D721Med (cell line): ENCODE measurements around the gene ELL.

Experiments
- DNase-seq: peaks from one replicate; pipeline ENCODE4 v3.0.0; 2011; ENCODE audit warnings: low spot score; ENCODE audit not compliant: insufficient read length
- FAIRE-seq: peaks from 2 replicates; lab custom pipeline; 2011; peaks lifted over from hg19 to GRCh38; lab: Jason Lieb, UNC
- CTCF ChIP-seq: IDR thresholded peaks from 2 replicates; pipeline ENCODE4 v1.5.1; 2012; ENCODE audit warnings: mild to moderate bottlenecking, control low read depth; ENCODE audit not compliant: insufficient read depth; ENCODE audit errors: missing control alignments

ELL gene

GRCh38 chr19:18453269-18454024 is 68.4 kb downstream of the ELL start:
- FAIRE-seq (no peak), DNase-seq (no peak)
- TF ChIP-seq CTCF: no peak

- TF ChIP-seq CTCF: no peak
- FAIRE-seq (no peak), DNase-seq (no peak)
Observed at GRCh38 chr19:18452386-18452785, 69.5 kb downstream of the ELL start.

- peak; percentile 80 for DNase-seq
- TF ChIP-seq CTCF: peak; percentile 91
- FAIRE-seq: no peak
Observed at GRCh38 chr19:18450931-18451836, 70.7 kb downstream of the ELL start.

- FAIRE-seq: no peak
- no peak for TF ChIP-seq CTCF
- no peak for DNase-seq
Observed at GRCh38 chr19:18450021-18450930, 71.6 kb downstream of the ELL start.

- TF ChIP-seq CTCF: no peak
Observed at GRCh38 chr19:18449552-18449951, 72.3 kb downstream of the ELL start.

GRCh38 chr19:18446811-18447359 is 75.0 kb downstream of the ELL start:
- no peak for FAIRE-seq
- no peak for TF ChIP-seq CTCF
- DNase-seq: no peak

More at GRCh38 chr19:18449552-18449951, 72.3 kb downstream of the ELL start:
- DNase-seq: no peak
- FAIRE-seq: no peak
